MCF 10A (cell line): ENCODE measurements around the gene RBM27. TPM values are rescaled to one million over a fixed set of nuclear protein-coding genes. Genes with fewer than 3 reads are reported as not detected.

Source experiments
- BruUV-seq: library from RNA; stranded (reverse); fragments of 400-500 nt; replicated peaks from 2 replicates; lab custom pipeline; 2021; lab: Mats Ljungman, UMichigan
- CTCF ChIA-PET: fragments of 300-600 bp; sonication (Branson Sonifier 250); formaldehyde crosslinking; extraction: SDS; loops from one replicate; lab custom pipeline; 2021; ENCODE audit warnings: antibody characterized with exemption, inconsistent platforms; lab: Yijun Ruan, JAX
- POLR2A ChIA-PET: fragments of 300-600, 350-650 bp; sonication (Branson Sonifier 250); formaldehyde crosslinking; extraction: SDS; loops from one replicate; lab custom pipeline; 2020; ENCODE audit warnings: antibody characterized with exemption, inconsistent platforms; lab: Yijun Ruan, JAX
- DNase-seq: peaks from one replicate; pipeline ENCODE4 v3.0.0-alpha.2; 2018; ENCODE audit not compliant: unreplicated experiment
- H3K27ac Mint-ChIP-seq: one replicate; pipeline ENCODE4 v1.8.0; 2022; ENCODE audit warnings: mild to moderate bottlenecking, low read depth, mixed read lengths; ENCODE audit not compliant: unreplicated experiment
- H3K27me3 Mint-ChIP-seq: one replicate; pipeline ENCODE4 v1.8.0; 2022; ENCODE audit warnings: mixed read lengths; ENCODE audit not compliant: insufficient read depth, unreplicated experiment
- H3K36me3 Mint-ChIP-seq: one replicate; pipeline ENCODE4 v1.8.0; 2022; ENCODE audit warnings: mild to moderate bottlenecking, moderate library complexity, mixed read lengths; ENCODE audit not compliant: insufficient read depth, unreplicated experiment
- H3K4me1 Mint-ChIP-seq: one replicate; pipeline ENCODE4 v1.8.0; 2022; ENCODE audit warnings: mixed read lengths; ENCODE audit not compliant: insufficient read depth, unreplicated experiment
- H3K4me3 Mint-ChIP-seq: one replicate; pipeline ENCODE4 v1.8.0; 2022; ENCODE audit warnings: mild to moderate bottlenecking, moderate library complexity, mixed read lengths; ENCODE audit not compliant: unreplicated experiment
- H3K9me3 Mint-ChIP-seq: one replicate; pipeline ENCODE4 v1.8.0; 2022; ENCODE audit warnings: mixed read lengths; ENCODE audit not compliant: unreplicated experiment
- intact Hi-C: fragments of 100-400 bp; cut with micrococcal nuclease; formaldehyde crosslinking; loops from 2 replicates; pipeline ENCODE4 v1.14.1; 2022
- total RNA-seq: library from RNA; stranded (reverse); gene quantifications from 2 replicates; pipeline ENCODE4 v1.2.3, GENCODE V29; 2022
- TF ChIP-seq, protein P1 (sequence below): fragments of 200-600 bp; IDR thresholded peaks from one replicate; pipeline ENCODE4 v1.8.0; 2022; ENCODE audit warnings: antibody characterized with exemption, mild to moderate bottlenecking; ENCODE audit not compliant: unreplicated experiment

RBM27 gene
- total RNA-seq, 1 experiment from 2014 or later = 27.9 TPM

DNA sequence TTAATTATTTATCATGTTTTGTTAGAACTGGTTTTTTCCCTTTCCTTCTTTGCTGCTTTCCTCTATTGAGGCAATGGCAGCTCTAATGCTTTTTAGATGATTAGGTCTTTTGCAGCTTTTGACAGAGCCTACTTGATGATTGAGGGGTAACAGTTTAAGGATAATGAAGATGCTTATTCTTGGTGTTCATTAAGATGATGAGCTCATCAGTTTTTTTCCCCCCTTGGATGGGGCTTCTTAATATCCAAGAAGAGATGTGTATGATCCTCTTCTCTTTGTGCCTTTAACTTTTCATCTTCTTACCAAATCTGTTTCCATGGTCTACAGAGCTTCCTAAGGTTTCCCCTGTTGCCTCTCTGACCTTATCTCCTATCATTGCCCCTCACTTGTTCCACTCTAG lies 15.8 kb downstream of the RBM27 start:
- Mint-ChIP-seq H3K4me3 (no peak overlapping the region), H3K36me3 (peaks cover 42% of the 10 kb centered on the region), H3K27ac (peak overlapping the region; percentile 11), H3K27me3 (no peaks in the 10 kb centered on the region), H3K4me1 (peaks cover 7% of the 10 kb centered on the region), H3K9me3 (no peaks in the 10 kb centered on the region)
- no peak for DNase-seq
- TF ChIP-seq, protein P1, sequence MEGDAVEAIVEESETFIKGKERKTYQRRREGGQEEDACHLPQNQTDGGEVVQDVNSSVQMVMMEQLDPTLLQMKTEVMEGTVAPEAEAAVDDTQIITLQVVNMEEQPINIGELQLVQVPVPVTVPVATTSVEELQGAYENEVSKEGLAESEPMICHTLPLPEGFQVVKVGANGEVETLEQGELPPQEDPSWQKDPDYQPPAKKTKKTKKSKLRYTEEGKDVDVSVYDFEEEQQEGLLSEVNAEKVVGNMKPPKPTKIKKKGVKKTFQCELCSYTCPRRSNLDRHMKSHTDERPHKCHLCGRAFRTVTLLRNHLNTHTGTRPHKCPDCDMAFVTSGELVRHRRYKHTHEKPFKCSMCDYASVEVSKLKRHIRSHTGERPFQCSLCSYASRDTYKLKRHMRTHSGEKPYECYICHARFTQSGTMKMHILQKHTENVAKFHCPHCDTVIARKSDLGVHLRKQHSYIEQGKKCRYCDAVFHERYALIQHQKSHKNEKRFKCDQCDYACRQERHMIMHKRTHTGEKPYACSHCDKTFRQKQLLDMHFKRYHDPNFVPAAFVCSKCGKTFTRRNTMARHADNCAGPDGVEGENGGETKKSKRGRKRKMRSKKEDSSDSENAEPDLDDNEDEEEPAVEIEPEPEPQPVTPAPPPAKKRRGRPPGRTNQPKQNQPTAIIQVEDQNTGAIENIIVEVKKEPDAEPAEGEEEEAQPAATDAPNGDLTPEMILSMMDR = no peak
- intact Hi-C loops = no loop called here
- CTCF ChIA-PET = interaction anchor here (0.6 kb wide), 1 partner anchor 82 kb away, joined by 4 read pairs; no protein-coding TSS in a partner anchor
- POLR2A ChIA-PET = interaction anchor here (0.6 to 1.4 kb wide), 3 partner anchors 16 to 293 kb away, joined by 3 to 8 read pairs (median 5); partner anchors contain the start of gene RBM27
- no TSS peak for BruUV-seq

DNA sequence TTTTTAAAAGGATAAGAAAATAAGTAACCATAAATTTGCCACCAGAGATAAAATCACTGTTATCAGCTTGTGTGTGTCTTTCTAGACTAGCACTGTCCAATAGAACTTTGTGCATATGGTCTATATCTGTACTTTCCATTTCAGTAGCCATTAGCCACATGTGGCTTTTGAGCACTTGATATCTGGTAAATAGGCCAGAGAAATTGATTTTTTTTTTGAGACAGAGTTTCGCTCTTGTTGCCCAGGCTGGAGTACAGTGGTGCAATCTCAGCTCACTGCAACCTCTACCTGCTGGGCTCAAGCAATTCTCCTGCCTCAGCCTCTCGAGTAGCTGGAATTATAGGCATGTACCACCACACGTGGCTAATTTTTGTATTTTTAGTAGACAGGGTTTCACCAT lies 17.8 kb downstream of the RBM27 start:
- no peak for DNase-seq
- intact Hi-C loops = no loop called here
- no peak overlapping the region for H3K4me3 Mint-ChIP-seq
- no peaks in the 10 kb centered on the region for H3K4me1 Mint-ChIP-seq
- ChIA-PET POLR2A (interaction anchor here (0.7 to 1.6 kb wide), 6 partner anchors 8 to 153 kb away, joined by 3 to 12 read pairs (median 5); partner anchors contain the start of gene RBM27), CTCF (no interaction called here)
- H3K27me3 Mint-ChIP-seq = no peaks in the 10 kb centered on the region
- TF ChIP-seq, protein P1 = no peak
- peaks cover 62% of the 10 kb centered on the region for H3K36me3 Mint-ChIP-seq
- no TSS peak for BruUV-seq
- no peak overlapping the region for H3K27ac Mint-ChIP-seq
- no peaks in the 10 kb centered on the region for H3K9me3 Mint-ChIP-seq

DNA sequence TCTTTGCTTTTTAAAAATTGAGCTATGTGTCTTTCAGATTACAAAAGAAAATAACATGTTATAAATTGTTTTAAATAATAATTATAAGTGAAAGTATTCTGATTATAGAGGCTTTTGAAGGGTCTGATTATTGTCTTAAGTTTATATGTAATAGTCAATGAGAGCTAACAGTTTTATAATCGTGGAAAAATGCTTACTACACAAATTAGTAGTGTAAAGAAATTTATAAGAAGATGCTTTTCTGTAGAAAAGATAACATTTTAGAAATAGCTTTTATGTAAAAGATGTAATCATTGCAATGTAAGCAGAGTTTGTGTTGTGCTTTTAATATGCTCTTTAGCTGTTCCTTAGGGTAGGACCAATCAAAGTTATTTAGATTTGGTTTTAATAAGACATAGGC lies 18.6 kb downstream of the RBM27 start:
- H3K4me3 Mint-ChIP-seq = no peak overlapping the region
- H3K27me3 Mint-ChIP-seq = no peaks in the 10 kb centered on the region
- ChIA-PET CTCF (interaction anchor here (1.2 kb wide), 1 partner anchor 27 kb away, joined by 3 read pairs; no protein-coding TSS in a partner anchor), POLR2A (interaction anchor here (0.7 to 1.6 kb wide), 8 partner anchors 9 to 154 kb away, joined by 3 to 12 read pairs (median 4); partner anchors contain the start of gene RBM27)
- TF ChIP-seq, protein P1 = no peak
- intact Hi-C loops = no loop called here
- no TSS peak for BruUV-seq
- no peaks in the 10 kb centered on the region for H3K9me3 Mint-ChIP-seq
- no peaks in the 10 kb centered on the region for H3K4me1 Mint-ChIP-seq
- H3K27ac Mint-ChIP-seq = no peak overlapping the region
- DNase-seq = no peak
- H3K36me3 Mint-ChIP-seq = peaks cover 70% of the 10 kb centered on the region

DNA sequence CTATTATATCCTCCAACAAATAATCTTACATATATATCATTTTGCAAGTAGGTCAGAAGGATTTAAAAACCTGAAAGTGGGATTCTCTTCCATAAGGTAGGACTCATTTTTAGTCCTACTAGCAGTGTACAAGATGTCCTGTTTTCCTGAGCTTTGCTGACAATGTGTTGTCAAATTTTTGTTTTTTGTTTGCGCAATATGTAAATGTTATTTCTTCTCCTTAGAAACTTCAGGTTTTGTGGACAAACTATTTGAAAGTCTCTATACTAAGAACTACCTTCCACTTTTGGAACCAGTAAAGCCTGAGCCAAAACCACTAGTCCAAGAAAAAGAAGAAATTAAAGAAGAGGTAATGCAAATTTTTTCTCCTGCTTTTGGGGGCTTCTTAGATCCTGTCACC lies 19.8 kb downstream of the RBM27 start:
- H3K4me3 Mint-ChIP-seq = no peak overlapping the region
- ChIA-PET POLR2A (interaction anchor here (1.2 kb wide), 2 partner anchors 11 to 20 kb away, joined by 3 to 4 read pairs; partner anchors contain the start of gene RBM27), CTCF (no interaction called here)
- TF ChIP-seq, protein P1 = no peak
- H3K4me1 Mint-ChIP-seq = no peaks in the 10 kb centered on the region
- H3K9me3 Mint-ChIP-seq = no peaks in the 10 kb centered on the region
- peaks cover 76% of the 10 kb centered on the region for H3K36me3 Mint-ChIP-seq
- no TSS peak for BruUV-seq
- intact Hi-C loops = no loop called here
- peak overlapping the region; percentile 20 for H3K27ac Mint-ChIP-seq
- no peak for DNase-seq
- no peaks in the 10 kb centered on the region for H3K27me3 Mint-ChIP-seq
